ENCODE measurements around the gene OPALIN.

- TF ChIP-seq CTCF (IDR thresholded peaks at IDR 0.05) (no peak), POLR2A (IDR thresholded peaks at IDR 0.05) (no peak)
Measured at GRCh38 chr10:96368971-96369370, 10.2 kb upstream of the OPALIN start.
